Trophoblast cell (in vitro differentiated cells and primary cell): Measurements from ENCODE around the gene CHRNA5.
"Not testable (repeated sequence)": the region's sequence is repeated elsewhere in the genome, so short reads cannot be mapped to it uniquely, and the experiment has no call there.

ENCODE experiments used
- DNase-seq, 2 donors: peaks; one replicate each; pipeline ENCODE4 v3.0.0-alpha.2; 2016
- H2AFZ ChIP-seq: 2 replicates; pipeline ENCODE4 v1.6.1; 2013; ENCODE audit warnings: low read length, moderate library complexity, mild to moderate bottlenecking; ENCODE audit not compliant: insufficient read depth, poor library complexity
- H2AK5ac ChIP-seq: 2 replicates; pipeline ENCODE4 v1.6.1; 2013; ENCODE audit warnings: mild to moderate bottlenecking, low read length
- H2BK120ac ChIP-seq: 2 replicates; pipeline ENCODE4 v1.6.1; 2013; ENCODE audit warnings: low read length, mild to moderate bottlenecking, moderate library complexity; ENCODE audit not compliant: insufficient read depth, poor library complexity
- H2BK12ac ChIP-seq: 2 replicates; pipeline ENCODE4 v1.6.1; 2013; ENCODE audit warnings: mild to moderate bottlenecking, low read length, moderate library complexity
- H2BK5ac ChIP-seq: 2 replicates; pipeline ENCODE4 v1.6.1; 2013; ENCODE audit warnings: low read length, low read depth, moderate library complexity, mild to moderate bottlenecking; ENCODE audit not compliant: poor library complexity
- H3K14ac ChIP-seq: 2 replicates; pipeline ENCODE4 v1.6.1; 2013; ENCODE audit warnings: mild to moderate bottlenecking, low read length
- H3K18ac ChIP-seq: 2 replicates; pipeline ENCODE4 v1.6.1; 2013; ENCODE audit warnings: mild to moderate bottlenecking, low read length
- H3K23ac ChIP-seq: 2 replicates; pipeline ENCODE4 v1.6.1; 2013; ENCODE audit warnings: low read length
- H3K27ac ChIP-seq: 2 replicates; pipeline ENCODE4 v1.5.1; 2013; ENCODE audit warnings: low read depth, mild to moderate bottlenecking, inconsistent platforms, low read length, moderate library complexity
- H3K27me3 ChIP-seq: 2 replicates; pipeline ENCODE4 v1.6.1; 2013; ENCODE audit warnings: inconsistent platforms, mild to moderate bottlenecking, low read length, moderate library complexity; ENCODE audit not compliant: insufficient read depth
- H3K36me3 ChIP-seq, 2 experiments: 1 replicate in 1 of 2; 2 replicates in 1 of 2; pipeline ENCODE4 v1.6.1; 2013; ENCODE audit warnings: low read length in 2 of 2, mild to moderate bottlenecking in 2 of 2, moderate library complexity in 1 of 2; ENCODE audit not compliant: insufficient read depth in 2 of 2, control insufficient read depth in 1 of 2
- H3K4ac ChIP-seq: 2 replicates; pipeline ENCODE4 v1.6.1; 2013; ENCODE audit warnings: low read depth, mild to moderate bottlenecking, low read length, moderate library complexity
- H3K4me1 ChIP-seq, 2 experiments: 1 replicate in 1 of 2; 2 replicates in 1 of 2; pipeline ENCODE4 v1.6.1; 2013; ENCODE audit warnings: low read length in 2 of 2, mild to moderate bottlenecking in 2 of 2, moderate library complexity in 1 of 2; ENCODE audit not compliant: insufficient read depth in 2 of 2, control insufficient read depth in 1 of 2
- H3K4me2 ChIP-seq: 2 replicates; pipeline ENCODE4 v1.6.1; 2013; ENCODE audit warnings: inconsistent platforms, mild to moderate bottlenecking, low read length, moderate library complexity
- H3K4me3 ChIP-seq: 2 replicates; pipeline ENCODE4 v1.5.1; 2013; ENCODE audit warnings: mild to moderate bottlenecking, low read depth, low read length, inconsistent platforms
- H3K79me1 ChIP-seq: one replicate; pipeline ENCODE4 v1.6.1; 2013; ENCODE audit warnings: low read length
- H3K79me2 ChIP-seq: 2 replicates; pipeline ENCODE4 v1.6.1; 2013; ENCODE audit warnings: low read length, mild to moderate bottlenecking; ENCODE audit not compliant: control insufficient read depth, insufficient read depth, poor library complexity
- H3K9ac ChIP-seq: 2 replicates; pipeline ENCODE4 v1.6.1; 2013; ENCODE audit warnings: mild to moderate bottlenecking, low read length
- H3K9me3 ChIP-seq: 2 replicates; pipeline ENCODE4 v1.6.1; 2013; ENCODE audit warnings: low read depth, mild to moderate bottlenecking, control low read depth, inconsistent platforms, low read length; ENCODE audit not compliant: insufficient read depth
- H4K12ac ChIP-seq: 2 replicates; pipeline ENCODE4 v1.6.1; 2013; ENCODE audit warnings: low read depth, mild to moderate bottlenecking, low read length, moderate library complexity
- H4K8ac ChIP-seq: 2 replicates; pipeline ENCODE4 v1.6.1; 2013; ENCODE audit warnings: low read depth, mild to moderate bottlenecking, low read length, moderate library complexity
- H4K91ac ChIP-seq: one replicate; pipeline ENCODE4 v1.6.1; 2013; ENCODE audit warnings: low read depth, mild to moderate bottlenecking, low read length, moderate library complexity
- WGBS: extraction: QIAGEN DNeasy Blood & Tissue Kit; methylation state at CpG from one replicate; pipeline ENCODE4 v1.1.7; 2013; ENCODE audit warnings: missing lambda C conversion rate; ENCODE audit not compliant: insufficient read length, insufficient coverage; ENCODE audit errors: extremely low coverage; 5-methylcytosine and 5-hydroxymethylcytosine counted together

Gene CHRNA5

DNA sequence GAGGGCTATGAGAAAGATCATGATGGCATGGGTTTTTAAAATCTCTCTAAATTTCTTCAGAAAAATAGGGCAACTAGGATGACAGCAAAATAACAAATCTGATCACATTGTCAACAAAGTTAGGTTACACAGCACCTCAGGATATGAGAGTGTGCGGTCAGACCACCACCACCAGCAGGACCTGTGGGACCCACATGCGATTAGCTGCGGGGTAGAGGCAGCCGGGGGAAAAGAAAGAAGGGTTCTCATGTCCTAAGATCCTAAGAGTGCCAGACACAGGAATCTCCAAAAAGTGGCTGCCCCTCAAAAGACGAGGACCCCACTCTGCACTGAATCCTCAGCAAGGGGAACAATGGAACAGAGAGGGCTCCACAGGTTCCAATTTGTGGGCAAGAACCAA lies 39.9 kb downstream of the CHRNA5 start:
- no peak overlapping the region for H3K27ac ChIP-seq
- H3K4me3 ChIP-seq, result no peak overlapping the region
- no peak for DNase-seq
- H2BK12ac ChIP-seq, result no peak overlapping the region
- H2BK120ac ChIP-seq, result no peak overlapping the region
- H3K4me2 ChIP-seq, result no peak overlapping the region
- H2BK5ac ChIP-seq, result no peak overlapping the region
- no peak overlapping the region for H4K91ac ChIP-seq
- no CpG with 5 or more reads among the region's 5 CpGs for whole genome bisulfite sequencing
- H4K8ac ChIP-seq, result no peak overlapping the region
- no peak overlapping the region for H3K23ac ChIP-seq
- no peak overlapping the region for H3K9ac ChIP-seq
- H3K9me3 ChIP-seq, result peaks cover 7% of the 10 kb centered on the region
- no peaks in the 10 kb centered on the region for H3K36me3 ChIP-seq
- H3K79me2 ChIP-seq, result no peaks in the 10 kb centered on the region
- H3K4me1 ChIP-seq, result no peaks in the 10 kb centered on the region
- H3K14ac ChIP-seq, result no peak overlapping the region
- no peak overlapping the region for H3K18ac ChIP-seq
- no peaks in the 10 kb centered on the region for H3K79me1 ChIP-seq
- H2AK5ac ChIP-seq, result no peak overlapping the region
- H3K4ac ChIP-seq, result no peak overlapping the region
- no peak overlapping the region for H2AFZ ChIP-seq
- no peaks in the 10 kb centered on the region for H3K27me3 ChIP-seq
- H4K12ac ChIP-seq, result no peak overlapping the region

DNA sequence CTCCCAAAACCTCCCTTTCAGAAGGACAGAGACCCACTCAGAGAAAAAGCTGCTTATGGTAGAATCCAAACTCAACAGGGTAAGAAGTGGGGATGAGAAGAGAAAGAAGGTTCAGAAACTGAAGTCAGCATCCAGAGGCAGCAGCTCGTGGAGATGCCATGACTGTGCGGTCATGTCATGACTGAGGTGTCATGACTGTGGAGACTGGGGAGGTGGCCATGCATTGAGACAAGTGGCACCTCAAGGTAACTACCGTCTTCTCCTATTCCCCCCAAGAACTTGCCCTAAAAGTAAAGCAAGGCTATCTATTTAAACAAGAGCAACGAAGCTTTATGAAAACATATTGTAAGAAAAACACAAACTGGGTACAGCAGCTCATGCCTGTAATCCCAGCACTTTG lies 40.4 kb downstream of the CHRNA5 start:
- WGBS, result no CpG with 5 or more reads among the region's 4 CpGs
- no peak overlapping the region for H4K8ac ChIP-seq

DNA sequence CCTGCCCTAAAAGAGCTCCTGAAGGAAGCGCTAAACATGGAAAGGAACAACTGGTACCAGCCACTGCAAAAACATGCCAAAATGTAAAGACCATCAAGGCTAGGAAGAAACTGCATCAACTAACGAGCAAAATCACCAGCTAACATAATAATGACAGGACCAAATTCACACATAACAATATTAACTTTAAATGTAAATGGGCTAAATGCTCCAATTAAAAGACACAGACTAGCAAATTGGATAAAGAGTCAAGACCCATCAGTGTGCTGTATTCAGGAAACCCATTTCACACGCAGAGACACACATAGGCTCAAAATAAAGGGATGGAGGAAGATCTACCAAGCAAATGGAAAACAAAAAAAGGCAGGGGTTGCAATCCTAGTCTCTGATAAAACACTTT lies 44.2 kb downstream of the CHRNA5 start:
- not testable (repeated sequence) for H3K9ac ChIP-seq, H3K9me3 ChIP-seq, H3K4ac ChIP-seq, H3K4me1 ChIP-seq, H2AK5ac ChIP-seq, H2AFZ ChIP-seq, H2BK12ac ChIP-seq, H3K27ac ChIP-seq, H3K23ac ChIP-seq, H4K91ac ChIP-seq, H2BK120ac ChIP-seq, DNase-seq, H3K79me1 ChIP-seq, H4K12ac ChIP-seq, H2BK5ac ChIP-seq, H3K79me2 ChIP-seq, H3K27me3 ChIP-seq, H3K4me2 ChIP-seq, H3K18ac ChIP-seq, H3K36me3 ChIP-seq, H4K8ac ChIP-seq, H3K14ac ChIP-seq, H3K4me3 ChIP-seq
- WGBS, result no CpG with 5 or more reads among the region's 3 CpGs

More for the DNA sequence above, 40.4 kb downstream of the CHRNA5 start:
- Histone ChIP-seq H2BK120ac (no peak overlapping the region), H2BK5ac (no peak overlapping the region), H3K27me3 (no peaks in the 10 kb centered on the region), H2AK5ac (no peak overlapping the region), H4K91ac (no peak overlapping the region), H3K36me3 (no peaks in the 10 kb centered on the region), H3K23ac (no peak overlapping the region), H3K4ac (no peak overlapping the region), H4K12ac (no peak overlapping the region), H3K4me3 (no peak overlapping the region), H3K18ac (no peak overlapping the region), H3K79me1 (no peaks in the 10 kb centered on the region), H3K79me2 (no peaks in the 10 kb centered on the region), H3K9ac (no peak overlapping the region), H3K9me3 (peaks cover 7% of the 10 kb centered on the region), H3K27ac (no peak overlapping the region), H3K14ac (no peak overlapping the region), H2AFZ (no peak overlapping the region), H3K4me2 (no peak overlapping the region), H2BK12ac (no peak overlapping the region), H3K4me1 (no peaks in the 10 kb centered on the region)
- DNase-seq, result no peak

DNA sequence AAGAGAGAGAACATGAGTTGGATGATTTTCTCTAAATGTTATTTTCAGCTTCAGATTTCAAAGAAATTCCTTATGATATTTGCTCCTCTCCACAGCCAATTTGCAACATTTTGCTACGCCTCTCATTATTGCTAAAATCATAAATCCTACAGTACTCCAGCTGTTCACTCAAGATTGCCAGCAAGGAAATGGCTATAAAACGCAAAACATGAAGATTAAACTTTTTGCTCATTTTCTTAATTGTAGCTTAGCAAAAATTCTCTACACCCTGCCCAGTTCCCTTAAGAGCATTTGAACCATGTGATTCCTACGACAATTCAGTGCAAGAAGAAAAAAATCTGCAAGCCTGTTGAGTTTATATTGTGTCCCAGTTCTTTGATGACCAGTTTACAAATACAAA lies 48.7 kb downstream of the CHRNA5 start:
- Histone ChIP-seq H3K4ac (no peak overlapping the region), H4K8ac (no peak overlapping the region), H4K91ac (no peak overlapping the region), H3K9me3 (no peaks in the 10 kb centered on the region), H2BK12ac (no peak overlapping the region), H3K23ac (no peak overlapping the region), H3K4me2 (no peak overlapping the region), H2AK5ac (no peak overlapping the region), H3K27me3 (peaks cover 3% of the 10 kb centered on the region), H3K36me3 (no peaks in the 10 kb centered on the region), H3K79me1 (no peaks in the 10 kb centered on the region), H2BK5ac (no peak overlapping the region), H3K4me3 (no peak overlapping the region), H2BK120ac (no peak overlapping the region), H3K18ac (no peak overlapping the region), H4K12ac (no peak overlapping the region), H3K4me1 (peaks cover 0 to 5% of the 10 kb centered on the region in 2 experiments), H2AFZ (no peak overlapping the region), H3K14ac (no peak overlapping the region), H3K9ac (no peak overlapping the region), H3K27ac (no peak overlapping the region), H3K79me2 (no peaks in the 10 kb centered on the region)
- WGBS, result no CpG with 5 or more reads among the region's 3 CpGs
- no peak for DNase-seq
